HCT116 (cell line): ENCODE measurements around the gene CLDN9. TPM values are rescaled to one million over a fixed set of nuclear protein-coding genes. Genes with fewer than 3 reads are reported as not detected.

ENCODE experiments used
- ATAC-seq: fragments of 200-7000 bp; cut with Tn5 transposase; 2 replicates; pipeline ENCODE4 v1.9.1; 2020; ENCODE audit warnings: mild to moderate bottlenecking, moderate library complexity
- BruUV-seq: library from RNA; stranded (reverse); fragments of 400-500 nt; replicated peaks from 2 replicates; lab custom pipeline; 2021; lab: Mats Ljungman, UMichigan
- CTCF ChIA-PET: fragments of 300-600 bp; sonication (Branson Sonifier 250); formaldehyde crosslinking; loops from one replicate; lab custom pipeline; 2021; ENCODE audit warnings: antibody characterized with exemption; lab: Charles Lee
- POLR2A ChIA-PET: fragments of 300-600, 350-600 bp; sonication (Branson Sonifier 250); formaldehyde crosslinking; loops from one replicate; lab custom pipeline; 2021; ENCODE audit warnings: antibody characterized with exemption; lab: Charles Lee
- RAD21 ChIA-PET, 2 experiments: fragments of 300-600 bp; sonication (Branson Sonifier 250); formaldehyde crosslinking; loops; one replicate each; lab custom pipeline; 2023; ENCODE audit warnings: low total read pairs in 2 of 2; ENCODE audit not compliant: uncharacterized antibody in 2 of 2, unreplicated experiment in 2 of 2, low non-redundant PET in 1 of 2; lab: Charles Lee
- DNase-seq: peaks from one replicate; pipeline ENCODE4 v3.0.0-alpha.2; 2010; ENCODE audit warnings: low read depth, low spot score
- H2AFZ ChIP-seq: fragments of 200-600 bp; shearing (Covaris generic), sonication (generic); 2 replicates; pipeline ENCODE4 v1.6.1; 2017; ENCODE audit warnings: low read depth, mixed run types, mixed read lengths, antibody characterized with exemption, low read length; ENCODE audit not compliant: poor library complexity, severe bottlenecking
- H3K27ac ChIP-seq: 2 replicates; pipeline ENCODE4 v1.5.1; 2012; ENCODE audit warnings: low read depth, low read length
- H3K27me3 ChIP-seq: fragments of 200-600 bp; sonication (generic); 2 replicates; pipeline ENCODE4 v1.6.1; 2016; ENCODE audit warnings: mixed run types, low read length, mixed read lengths; ENCODE audit not compliant: insufficient read depth
- H3K36me3 ChIP-seq, 2 experiments: fragments of 200-500 bp in 1 of 2; fragments of 200-600 bp in 1 of 2; sonication (Bioruptor generic) in 1 of 2; sonication (generic) in 1 of 2; 2 replicates each; pipeline versions ENCODE4 v1.5.1 to v1.6.1; 2014 to 2016; ENCODE audit warnings: low read length in 2 of 2, inconsistent platforms in 1 of 2, mixed read lengths in 1 of 2, mixed run types in 1 of 2; ENCODE audit not compliant: insufficient read depth in 2 of 2, control insufficient read depth in 1 of 2
- H3K4me1 ChIP-seq, 2 experiments: fragments of 200-600 bp in 1 of 2; sonication (generic) in 1 of 2; 2 replicates each; pipeline versions ENCODE4 v1.5.1 to v1.6.1; 2012 to 2017; ENCODE audit warnings: low read length in 2 of 2, inconsistent platforms in 1 of 2, mild to moderate bottlenecking in 1 of 2, mixed read lengths in 1 of 2, mixed run types in 1 of 2, moderate library complexity in 1 of 2; ENCODE audit not compliant: insufficient read depth in 2 of 2, control insufficient read depth in 1 of 2
- H3K4me2 ChIP-seq: fragments of 200-600 bp; sonication (generic); 2 replicates; pipeline ENCODE4 v1.6.1; 2017; ENCODE audit warnings: mixed run types, low read length, mixed read lengths
- H3K4me3 ChIP-seq, 2 experiments: fragments of 200-600 bp in 1 of 2; sonication (generic) in 1 of 2; replicated peaks in 1 of 2; 2 replicates each; pipeline ENCODE4 v1.5.1; 2011 to 2016; ENCODE audit warnings: low read length in 2 of 2, control low read depth in 1 of 2, low read depth in 1 of 2, mild to moderate bottlenecking in 1 of 2, mixed read lengths in 1 of 2, mixed run types in 1 of 2
- H3K79me2 ChIP-seq: fragments of 200-600 bp; sonication (generic); 2 replicates; pipeline ENCODE4 v1.6.1; 2017; ENCODE audit warnings: mild to moderate bottlenecking, mixed run types, low read length, moderate library complexity, mixed read lengths; ENCODE audit not compliant: insufficient read depth
- H3K9ac ChIP-seq: fragments of 200-600 bp; sonication (generic); 2 replicates; pipeline ENCODE4 v1.6.1; 2016; ENCODE audit warnings: low read length, mixed read lengths
- H3K9me2 ChIP-seq: fragments of 200-600 bp; sonication (generic), shearing (Covaris generic); 2 replicates; pipeline ENCODE4 v1.6.1; 2017; ENCODE audit warnings: mixed run types, mild to moderate bottlenecking, moderate library complexity; ENCODE audit not compliant: insufficient read depth
- H3K9me3 ChIP-seq, 2 experiments: fragments of 200-500 bp in 1 of 2; fragments of 200-600 bp in 1 of 2; sonication (Bioruptor generic) in 1 of 2; sonication (generic) in 1 of 2; 2 replicates each; pipeline ENCODE4 v1.6.1; 2014 to 2017; ENCODE audit warnings: low read length in 2 of 2, mixed read lengths in 2 of 2, inconsistent platforms in 1 of 2, low read depth in 1 of 2, mild to moderate bottlenecking in 1 of 2, mixed run types in 1 of 2, moderate library complexity in 1 of 2; ENCODE audit not compliant: control insufficient read depth in 1 of 2, insufficient read depth in 1 of 2
- H4K20me1 ChIP-seq: fragments of 200-600 bp; sonication (generic), shearing (Covaris generic); 2 replicates; pipeline ENCODE4 v1.6.1; 2017; ENCODE audit warnings: mixed run types, mild to moderate bottlenecking, moderate library complexity; ENCODE audit not compliant: insufficient read depth
- CBX3 ChIP-seq: IDR thresholded peaks from 2 replicates; pipeline ENCODE4 v1.6.1; 2012; ENCODE audit warnings: low read depth
- CEBPB ChIP-seq: IDR thresholded peaks from 2 replicates; pipeline ENCODE4 v1.6.1; 2012; ENCODE audit warnings: low read depth
- EGR1 ChIP-seq: IDR thresholded peaks from 2 replicates; pipeline ENCODE4 v1.6.1; 2012; ENCODE audit warnings: low read depth
- ELF1 ChIP-seq: IDR thresholded peaks from 2 replicates; pipeline ENCODE4 v1.6.1; 2012; ENCODE audit warnings: low read depth, borderline replicate concordance
- EZH2 ChIP-seq: fragments of 200-600 bp; sonication (generic); IDR thresholded peaks from 2 replicates; pipeline ENCODE4 v1.6.1; 2017; ENCODE audit warnings: antibody characterized with exemption, mixed run types
- EZH2phosphoT487 ChIP-seq: fragments of 200-600 bp; IDR thresholded peaks from 2 replicates; pipeline ENCODE4 v1.6.1; 2018; ENCODE audit warnings: antibody characterized with exemption, borderline replicate concordance
- FOSL1 ChIP-seq: IDR thresholded peaks from 2 replicates; pipeline ENCODE4 v1.6.1; 2012; ENCODE audit warnings: low read depth
- JUND ChIP-seq: IDR thresholded peaks from 2 replicates; pipeline ENCODE4 v1.6.1; 2012
- POLR2A ChIP-seq: IDR thresholded peaks from 2 replicates; pipeline ENCODE4 v1.7.0; 2011; ENCODE audit warnings: borderline replicate concordance; ENCODE audit not compliant: insufficient read depth, insufficient read length; ENCODE audit errors: extremely low read depth
- POLR2AphosphoS5 ChIP-seq: IDR thresholded peaks from 2 replicates; pipeline ENCODE4 v1.6.1; 2011; ENCODE audit warnings: mild to moderate bottlenecking, low read depth, low read length, moderate library complexity
- RAD21 ChIP-seq: IDR thresholded peaks from 2 replicates; pipeline ENCODE4 v1.6.1; 2012; ENCODE audit warnings: low read depth, mild to moderate bottlenecking
- REST ChIP-seq: IDR thresholded peaks from 2 replicates; pipeline ENCODE4 v1.6.1; 2012; ENCODE audit warnings: low read depth
- SIN3A ChIP-seq: IDR thresholded peaks from 2 replicates; pipeline ENCODE4 v1.6.1; 2012; ENCODE audit warnings: low read depth
- SP1 ChIP-seq: IDR thresholded peaks from 2 replicates; pipeline ENCODE4 v1.6.1; 2012; ENCODE audit warnings: low read depth
- SRF ChIP-seq: IDR thresholded peaks from 2 replicates; pipeline ENCODE4 v1.6.1; 2012; ENCODE audit warnings: low read depth
- TCF7L2 ChIP-seq: IDR thresholded peaks from 2 replicates; pipeline ENCODE4 v1.7.0; 2011; ENCODE audit warnings: borderline replicate concordance, inconsistent platforms; ENCODE audit not compliant: insufficient read depth, insufficient read length; ENCODE audit errors: extremely low read depth
- ZNF274 ChIP-seq: fragments of 200-500 bp; sonication (Bioruptor generic); IDR thresholded peaks from 2 replicates; pipeline ENCODE4 v1.6.1; 2014; ENCODE audit warnings: mild to moderate bottlenecking, low read depth, low read length, inconsistent platforms
- intact Hi-C: fragments of 100-400 bp; cut with micrococcal nuclease; formaldehyde crosslinking; loops from 2 replicates; pipeline ENCODE4 v1.10.0; 2022
- total RNA-seq: library from RNA; stranded (reverse); gene quantifications from one replicate; pipeline ENCODE4 v1.2.1, GENCODE V29; 2021; ENCODE audit not compliant: unreplicated experiment
- TF ChIP-seq, protein P1 (sequence below): IDR thresholded peaks from 2 replicates; pipeline ENCODE4 v1.6.1; 2011; ENCODE audit warnings: mild to moderate bottlenecking, low read length, moderate library complexity; ENCODE audit not compliant: insufficient replicate concordance; ENCODE audit errors: extremely low read depth
- TF ChIP-seq, protein P2 (sequence below): IDR thresholded peaks from 2 replicates; pipeline ENCODE4 v1.6.1; 2012
- TF ChIP-seq, protein P3 (sequence below): IDR thresholded peaks from 2 replicates; pipeline ENCODE4 v1.6.1; 2012

The CLDN9 gene
- total RNA-seq, 1 experiment from 2014 or later = 0.76 TPM

DNA sequence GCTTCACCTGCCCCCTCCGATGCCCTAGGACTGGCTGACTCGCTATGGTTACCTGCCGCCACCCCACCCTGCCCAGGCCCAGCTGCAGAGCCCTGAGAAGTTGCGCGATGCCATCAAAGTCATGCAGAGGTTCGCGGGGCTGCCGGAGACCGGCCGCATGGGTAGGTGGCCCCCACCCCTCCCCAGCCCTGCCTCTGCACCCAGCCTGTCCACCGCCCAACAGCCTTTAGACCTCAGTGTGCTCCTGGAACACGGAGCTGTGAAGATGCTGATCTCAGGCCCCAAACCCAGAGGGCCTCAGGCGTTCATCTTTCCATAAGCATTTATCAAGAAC is 34.6 kb downstream of the CLDN9 start:
- Histone ChIP-seq H3K4me3 (0 out of 4 replicates have a peak overlapping the region, but pooled peaks of 1 of the 2 experiments have one; percentile 79), H3K36me3 (no peaks in the 10 kb centered on the region), H4K20me1 (no peaks in the 10 kb centered on the region), H3K79me2 (no peaks in the 10 kb centered on the region), H3K9me2 (no peaks in the 10 kb centered on the region), H3K27me3 (no peaks in the 10 kb centered on the region), H3K27ac (no peak overlapping the region), H3K4me2 (peak overlapping the region; percentile 99; the same call in 1 of the 2 replicates), H3K9me3 (no peaks in the 10 kb centered on the region), H2AFZ (no peak overlapping the region), H3K4me1 (peaks cover 2 to 47% of the 10 kb centered on the region in 2 experiments; a peak in 3 of 4 replicates), H3K9ac (no peak overlapping the region)
- ChIA-PET POLR2A (interaction anchor here (2.3 kb wide), 1 partner anchor 12 kb away, joined by 6 read pairs; no protein-coding TSS in a partner anchor), CTCF (interaction anchor here (1.3 to 4.3 kb wide), 3 partner anchors 12 to 82 kb away, joined by 4 to 16 read pairs (median 5); no protein-coding TSS in a partner anchor), RAD21 (no interaction called here)
- intact Hi-C loops = no loop called here
- DNase-seq (no peak), ATAC-seq (no peak)
- no peak for TF ChIP-seq FOSL1
- TF ChIP-seq POLR2AphosphoS5 = no peak
- no peak for TF ChIP-seq CEBPB
- TF ChIP-seq REST = no peak
- TF ChIP-seq, protein P1, sequence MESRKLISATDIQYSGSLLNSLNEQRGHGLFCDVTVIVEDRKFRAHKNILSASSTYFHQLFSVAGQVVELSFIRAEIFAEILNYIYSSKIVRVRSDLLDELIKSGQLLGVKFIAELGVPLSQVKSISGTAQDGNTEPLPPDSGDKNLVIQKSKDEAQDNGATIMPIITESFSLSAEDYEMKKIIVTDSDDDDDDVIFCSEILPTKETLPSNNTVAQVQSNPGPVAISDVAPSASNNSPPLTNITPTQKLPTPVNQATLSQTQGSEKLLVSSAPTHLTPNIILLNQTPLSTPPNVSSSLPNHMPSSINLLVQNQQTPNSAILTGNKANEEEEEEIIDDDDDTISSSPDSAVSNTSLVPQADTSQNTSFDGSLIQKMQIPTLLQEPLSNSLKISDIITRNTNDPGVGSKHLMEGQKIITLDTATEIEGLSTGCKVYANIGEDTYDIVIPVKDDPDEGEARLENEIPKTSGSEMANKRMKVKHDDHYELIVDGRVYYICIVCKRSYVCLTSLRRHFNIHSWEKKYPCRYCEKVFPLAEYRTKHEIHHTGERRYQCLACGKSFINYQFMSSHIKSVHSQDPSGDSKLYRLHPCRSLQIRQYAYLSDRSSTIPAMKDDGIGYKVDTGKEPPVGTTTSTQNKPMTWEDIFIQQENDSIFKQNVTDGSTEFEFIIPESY = no peak
- TF ChIP-seq ELF1 = no peak
- TF ChIP-seq SP1 = no peak
- TF ChIP-seq SRF = no peak
- TF ChIP-seq, protein P2, sequence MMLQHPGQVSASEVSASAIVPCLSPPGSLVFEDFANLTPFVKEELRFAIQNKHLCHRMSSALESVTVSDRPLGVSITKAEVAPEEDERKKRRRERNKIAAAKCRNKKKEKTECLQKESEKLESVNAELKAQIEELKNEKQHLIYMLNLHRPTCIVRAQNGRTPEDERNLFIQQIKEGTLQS = no peak
- no peak for TF ChIP-seq JUND
- no peak for TF ChIP-seq EZH2
- no peak for TF ChIP-seq EGR1
- no peak for TF ChIP-seq ZNF274
- no peak for TF ChIP-seq SIN3A
- no peak for TF ChIP-seq CBX3
- TF ChIP-seq TCF7L2 = no peak
- TF ChIP-seq RAD21 = no peak
- TF ChIP-seq EZH2phosphoT487 = no peak
- TF ChIP-seq POLR2A = no peak
- TF ChIP-seq, protein P3, sequence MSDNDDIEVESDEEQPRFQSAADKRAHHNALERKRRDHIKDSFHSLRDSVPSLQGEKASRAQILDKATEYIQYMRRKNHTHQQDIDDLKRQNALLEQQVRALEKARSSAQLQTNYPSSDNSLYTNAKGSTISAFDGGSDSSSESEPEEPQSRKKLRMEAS = no peak
- BruUV-seq = no TSS peak
